Measurements from ENCODE around the gene MTG2.

The MTG2 gene

DNA sequence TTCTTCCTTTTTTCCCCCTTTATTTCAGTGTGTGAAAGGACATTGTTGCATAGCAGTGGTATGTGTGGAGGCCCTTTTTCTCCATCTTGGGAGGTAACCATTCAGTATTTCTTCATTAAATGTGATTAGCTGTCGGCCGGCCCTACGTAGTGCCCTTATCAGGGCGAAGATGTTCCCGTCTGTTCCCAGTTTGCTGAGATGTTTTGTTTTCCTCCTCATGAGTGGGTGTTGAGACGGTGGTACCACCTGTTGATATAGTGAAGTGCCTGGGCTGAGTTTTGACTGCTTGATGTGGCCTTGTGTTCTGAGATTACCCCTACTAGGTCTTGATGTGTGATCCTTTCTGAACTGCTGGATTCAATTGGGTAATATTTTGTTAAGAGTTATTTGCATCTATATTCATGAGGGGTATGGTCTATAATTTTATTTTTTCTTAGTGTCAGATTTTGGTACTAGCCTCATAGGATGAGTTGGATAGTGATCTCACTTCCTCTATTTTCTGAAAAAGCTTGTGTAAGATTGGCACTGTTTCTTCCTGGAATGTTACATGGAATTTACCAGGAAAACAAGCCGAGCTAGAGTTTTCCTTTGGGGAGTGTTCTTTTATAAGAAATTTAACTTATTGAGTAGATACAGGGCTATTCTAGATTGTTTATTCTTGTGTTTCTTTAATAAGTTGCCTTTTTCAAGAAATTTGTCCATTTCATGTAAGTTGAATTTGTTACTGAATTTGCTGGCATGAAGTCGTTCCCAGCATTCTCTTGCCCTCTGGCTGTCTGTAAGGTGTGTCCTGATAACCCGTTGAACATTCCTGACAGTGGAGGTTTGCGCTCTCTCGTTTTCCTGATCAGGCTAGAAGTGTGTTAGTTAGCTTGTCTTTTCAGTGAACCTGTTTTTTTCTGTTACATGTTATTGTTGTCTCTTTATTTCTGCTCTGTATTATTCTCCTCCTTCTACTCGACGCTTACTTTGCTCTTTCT is 4.3 kb downstream of the MTG2 start:
- DNase-seq = no peak

DNA sequence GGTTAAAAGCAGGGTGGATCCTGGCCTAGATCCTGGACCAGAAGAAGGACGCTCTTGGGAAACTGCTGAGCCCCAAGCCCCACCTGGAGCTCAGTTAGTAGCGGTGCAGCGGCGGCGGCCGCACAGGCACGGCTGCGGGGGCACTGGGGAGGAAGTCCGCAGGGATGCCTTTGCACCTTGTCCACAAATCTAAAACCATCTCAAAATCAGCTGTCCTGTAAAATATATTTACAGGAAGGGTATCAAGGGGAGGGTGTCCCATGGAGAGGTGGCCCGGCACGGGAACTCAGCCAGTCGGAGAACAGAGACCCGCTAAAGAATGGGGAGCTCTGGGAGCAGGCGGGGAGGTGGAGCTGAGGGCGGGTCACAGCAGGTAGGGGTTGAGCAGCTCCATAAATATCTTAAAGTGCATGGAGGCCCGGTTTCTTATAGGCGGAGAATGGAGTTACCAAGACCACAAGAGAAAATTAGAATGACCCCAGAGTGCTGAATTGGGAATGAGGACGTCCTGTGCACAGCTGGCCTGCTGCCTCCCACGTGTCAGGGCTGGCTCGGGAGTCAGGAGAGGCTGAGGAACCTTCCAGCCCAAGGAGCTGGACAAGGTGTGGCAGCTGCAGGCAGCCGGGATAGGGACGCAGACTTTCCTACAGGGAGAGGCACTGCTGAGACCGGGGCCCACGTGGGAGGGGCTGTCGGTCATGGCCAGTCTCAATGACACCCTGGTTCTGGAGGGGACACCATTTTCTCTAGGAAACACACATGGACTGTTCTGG is 8.0 kb downstream of the MTG2 start:
- no peak for DNase-seq

DNA sequence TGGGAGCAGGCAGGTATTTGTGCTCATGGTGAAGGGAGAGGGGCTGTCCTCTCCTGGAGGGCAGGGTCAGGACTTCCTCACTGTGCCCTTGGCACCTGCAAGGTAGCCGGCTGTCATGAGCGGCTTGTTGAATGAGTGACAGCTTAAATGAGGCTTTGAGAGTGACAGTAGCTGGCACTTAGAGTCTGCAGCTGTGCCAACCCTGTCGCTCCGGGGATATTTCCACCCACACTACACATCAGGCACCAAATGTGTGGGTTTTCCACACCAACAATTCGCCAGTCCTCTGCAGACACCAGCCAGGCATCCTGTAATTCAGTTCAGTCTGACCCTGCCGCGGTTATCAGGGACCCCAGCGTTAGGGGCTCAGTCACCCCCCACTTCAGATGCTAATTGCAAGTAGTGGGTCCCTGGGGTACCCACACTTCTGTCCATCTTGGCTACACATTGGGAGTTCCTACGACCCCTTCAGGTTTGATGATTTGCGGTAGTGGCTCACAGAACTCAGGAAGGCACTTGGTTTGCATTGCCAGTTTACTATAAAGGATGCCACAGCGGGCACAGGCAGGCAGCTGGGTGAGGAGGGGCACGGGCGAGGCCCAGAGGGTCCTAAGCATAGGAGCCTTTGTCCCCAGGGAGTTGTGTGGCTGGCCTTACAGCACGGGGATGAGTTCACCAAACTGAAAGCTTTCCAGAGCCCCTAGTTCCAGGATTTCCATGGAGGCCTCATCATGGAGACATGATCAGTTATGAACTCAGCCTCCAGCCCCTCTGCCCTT is 9.1 kb downstream of the MTG2 start:
- DNase-seq = no peak

DNA sequence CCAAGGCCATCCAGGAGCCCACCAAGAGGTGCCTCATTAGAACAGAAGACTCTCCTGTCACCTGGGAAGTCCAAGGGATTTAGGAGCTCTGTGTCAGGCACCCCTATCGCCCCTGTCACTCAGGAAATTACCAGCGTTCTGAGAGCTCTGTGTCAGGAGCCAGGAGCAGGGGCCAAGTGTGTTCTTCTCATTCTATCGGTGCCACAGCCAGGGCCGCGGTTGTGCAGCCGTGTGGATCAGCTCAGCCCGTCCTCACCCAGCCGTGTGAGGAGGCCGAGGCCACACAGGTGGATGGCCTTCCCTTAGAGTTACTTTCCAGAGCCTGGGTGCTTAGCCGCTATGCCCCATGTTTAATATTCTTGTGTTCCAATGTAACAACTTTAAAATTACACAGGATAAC is 9.8 kb downstream of the MTG2 start:
- no peak for DNase-seq

DNA sequence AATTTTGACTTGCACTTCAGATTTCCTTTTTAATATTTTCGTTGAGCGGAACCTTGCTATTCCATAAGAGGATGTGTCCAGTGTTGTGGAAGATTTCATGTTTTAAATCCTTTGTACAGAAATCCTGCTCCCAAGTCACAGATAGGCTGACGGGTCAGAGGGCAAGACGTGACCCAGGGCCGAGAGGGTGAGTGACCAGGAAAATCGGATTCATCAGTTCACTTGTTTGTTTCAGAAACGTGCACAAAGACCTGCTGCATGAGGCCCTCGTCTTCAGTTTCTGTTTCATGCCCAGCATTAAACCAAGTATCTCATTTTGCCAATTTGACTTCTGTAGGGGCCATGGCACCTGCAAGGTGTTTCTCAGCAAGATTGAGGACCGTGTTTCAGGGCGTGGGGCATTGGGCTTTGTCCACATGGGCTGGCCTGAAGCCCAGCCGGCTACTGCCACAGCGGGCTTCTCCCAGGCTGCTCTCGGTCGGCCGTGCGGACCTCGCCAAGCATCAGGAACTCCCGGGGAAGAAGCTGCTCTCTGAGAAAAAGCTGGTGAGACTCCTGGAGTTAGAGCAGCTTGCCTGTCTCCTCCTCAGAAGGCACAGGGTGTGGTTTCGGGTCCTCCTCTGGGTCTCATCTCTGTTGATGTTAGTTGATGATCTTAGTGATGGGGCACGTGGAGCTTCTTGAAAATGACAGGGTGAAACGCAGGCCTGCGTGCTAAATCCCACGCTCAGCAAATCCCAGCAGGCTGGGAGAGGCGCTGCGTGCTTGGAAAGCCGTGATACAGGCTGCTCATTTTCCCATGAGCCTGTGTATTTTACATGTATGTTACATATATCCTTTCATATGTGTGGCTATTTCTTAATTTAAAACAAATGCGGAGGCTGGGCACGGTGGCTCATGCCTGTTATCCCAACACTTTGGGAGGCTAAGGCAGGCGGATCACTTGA is 10.5 kb downstream of the MTG2 start:
- no peak for DNase-seq

DNA sequence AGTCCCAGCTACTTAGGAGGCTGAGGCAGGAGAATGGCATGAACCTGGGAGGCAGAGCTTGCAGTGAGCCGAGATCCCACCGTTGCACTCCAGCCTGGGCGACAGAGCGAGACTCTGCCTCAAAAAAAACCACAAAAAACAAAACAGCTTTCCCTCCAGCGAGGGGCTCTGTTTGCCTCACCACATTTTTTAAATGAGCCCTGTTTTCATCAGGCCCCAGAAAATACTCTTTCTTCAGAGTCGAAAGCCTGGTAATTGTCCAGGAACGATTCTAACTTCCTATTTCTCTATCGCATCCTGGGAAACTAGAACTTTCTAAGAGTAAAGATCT is 12.2 kb downstream of the MTG2 start:
- DNase-seq = no peak

DNA sequence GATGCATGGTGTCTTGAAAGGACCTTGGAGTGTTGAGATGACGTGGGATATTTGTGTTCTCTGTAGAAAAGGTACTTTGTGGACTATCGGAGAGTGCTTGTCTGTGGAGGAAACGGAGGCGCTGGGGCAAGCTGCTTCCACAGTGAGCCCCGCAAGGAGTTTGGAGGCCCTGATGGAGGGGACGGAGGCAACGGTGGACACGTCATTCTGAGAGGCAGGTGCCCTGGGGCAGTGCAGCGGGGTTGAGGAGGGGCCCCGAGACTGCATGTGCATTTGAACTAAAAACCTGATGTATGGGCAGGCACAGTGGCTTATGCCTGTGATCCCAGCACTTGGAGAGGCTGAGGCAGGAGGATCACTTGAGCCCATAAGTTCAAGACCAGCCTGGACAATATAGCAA is 12.9 kb downstream of the MTG2 start:
- no peak for DNase-seq

DNA sequence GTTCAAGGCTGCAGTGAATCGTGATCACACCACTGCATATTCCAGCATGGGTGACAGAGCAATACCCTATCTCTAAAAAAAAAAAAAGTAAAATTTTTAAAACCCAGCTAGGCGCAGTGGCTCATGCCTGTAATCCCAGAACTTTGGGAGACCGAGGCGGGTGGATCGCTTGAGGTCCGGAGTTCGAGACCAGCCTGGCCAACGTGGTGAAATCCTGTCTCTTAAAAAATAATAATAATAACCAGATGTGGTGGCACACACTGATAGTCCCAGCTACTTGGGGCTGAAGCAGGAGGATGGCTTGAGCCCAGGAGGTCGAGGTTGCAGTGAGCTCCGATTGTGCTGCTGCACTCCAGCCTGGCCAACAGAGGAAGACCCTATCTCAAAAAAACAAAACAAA is 13.5 kb downstream of the MTG2 start:
- DNase-seq = no peak

DNA sequence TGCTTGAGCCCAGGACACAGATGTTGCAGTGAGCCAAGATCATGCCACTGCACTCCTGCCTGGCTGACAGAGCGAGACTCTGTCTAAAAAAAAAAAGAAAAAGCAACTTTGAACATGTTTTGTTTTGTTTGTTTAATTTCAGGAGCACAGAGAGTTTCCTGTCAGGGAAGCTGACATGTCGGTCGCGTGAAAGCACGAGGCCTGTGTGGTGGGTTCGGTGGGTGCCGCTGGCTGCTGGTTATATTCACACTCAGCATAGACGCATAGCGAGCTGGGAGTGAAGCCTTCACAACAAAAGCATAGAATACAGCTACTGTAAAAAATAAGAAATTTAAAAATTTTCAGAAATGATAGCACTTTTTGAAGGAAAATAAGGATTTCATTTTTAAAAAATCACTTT is 14.5 kb downstream of the MTG2 start:
- no peak for DNase-seq

DNA sequence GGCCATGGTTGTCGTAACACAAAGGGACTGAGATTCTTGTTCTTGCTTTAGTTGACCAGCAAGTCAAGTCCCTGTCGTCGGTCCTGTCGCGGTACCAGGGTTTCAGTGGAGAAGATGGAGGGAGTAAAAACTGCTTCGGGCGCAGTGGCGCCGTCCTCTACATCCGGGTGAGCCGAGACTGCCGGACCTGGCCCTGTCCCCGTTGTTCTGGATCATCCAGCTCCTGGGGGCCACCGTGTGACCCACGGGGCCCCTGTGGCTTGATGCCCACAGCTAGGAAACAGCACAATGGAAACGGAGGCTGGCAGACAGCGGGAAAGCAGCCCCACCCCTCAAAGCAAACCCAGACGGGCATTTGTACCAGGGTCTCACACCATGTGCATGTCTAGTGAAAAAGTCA is 15.0 kb downstream of the MTG2 start:
- DNase-seq = no peak

DNA sequence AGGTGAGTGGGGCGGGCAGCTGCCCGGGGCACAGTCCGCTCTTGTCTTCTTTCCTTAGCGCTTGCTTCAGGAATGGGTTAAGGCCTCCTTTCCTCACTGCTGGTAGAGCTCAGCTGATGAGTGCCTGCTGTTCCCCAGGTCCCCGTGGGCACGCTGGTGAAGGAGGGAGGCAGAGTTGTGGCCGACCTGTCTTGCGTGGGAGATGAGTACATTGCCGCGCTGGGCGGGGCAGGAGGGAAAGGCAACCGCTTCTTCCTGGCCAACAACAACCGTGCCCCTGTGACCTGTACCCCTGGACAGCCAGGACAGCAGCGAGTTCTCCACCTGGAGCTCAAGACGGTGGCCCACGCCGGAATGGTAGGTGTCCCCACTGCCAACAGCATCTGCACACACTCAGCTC is 15.7 kb downstream of the MTG2 start:
- DNase-seq = no peak

DNA sequence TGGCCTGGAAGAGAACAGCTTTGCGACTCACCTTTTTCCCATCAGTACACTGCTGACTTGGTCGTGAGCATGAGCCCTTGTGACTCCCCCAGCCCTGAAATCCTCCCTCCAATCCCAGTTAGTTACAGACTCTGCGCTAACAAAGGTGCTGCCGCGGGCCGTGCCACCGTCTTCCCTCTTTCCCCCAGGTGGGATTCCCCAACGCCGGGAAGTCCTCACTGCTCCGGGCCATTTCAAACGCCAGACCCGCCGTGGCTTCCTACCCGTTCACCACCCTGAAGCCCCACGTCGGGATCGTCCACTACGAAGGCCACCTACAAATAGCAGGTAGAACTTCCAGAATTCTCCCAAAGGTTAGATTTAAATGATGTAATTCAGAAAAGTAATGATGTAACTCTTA is 16.1 kb downstream of the MTG2 start:
- no peak for DNase-seq

DNA sequence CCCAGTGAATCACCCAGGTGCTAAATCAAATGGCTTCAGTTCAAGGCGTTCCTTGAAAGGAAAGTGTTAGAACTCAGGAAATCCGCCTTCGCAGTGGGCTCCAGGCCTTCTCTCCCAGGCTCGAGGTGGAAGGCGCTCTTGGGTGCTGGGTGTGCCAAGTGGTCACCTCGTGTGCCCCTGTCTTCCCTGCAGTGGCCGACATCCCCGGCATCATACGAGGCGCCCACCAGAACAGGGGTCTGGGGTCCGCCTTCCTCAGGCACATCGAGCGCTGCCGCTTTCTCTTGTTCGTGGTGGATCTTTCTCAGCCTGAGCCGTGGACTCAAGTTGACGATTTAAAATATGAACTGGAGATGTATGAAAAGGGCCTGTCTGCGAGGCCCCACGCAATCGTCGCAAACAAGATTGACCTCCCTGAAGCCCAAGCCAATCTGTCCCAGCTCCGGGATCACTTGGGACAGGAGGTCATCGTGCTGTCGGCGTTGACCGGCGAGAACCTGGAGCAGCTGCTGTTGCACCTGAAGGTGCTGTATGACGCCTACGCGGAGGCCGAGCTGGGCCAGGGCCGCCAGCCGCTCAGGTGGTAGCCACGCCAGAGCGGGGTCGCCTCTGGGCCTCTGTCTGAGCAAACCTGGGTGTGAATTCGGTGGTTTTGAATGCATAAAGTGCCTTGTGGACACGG is 17.8 kb downstream of the MTG2 start:
- no peak for DNase-seq

DNA sequence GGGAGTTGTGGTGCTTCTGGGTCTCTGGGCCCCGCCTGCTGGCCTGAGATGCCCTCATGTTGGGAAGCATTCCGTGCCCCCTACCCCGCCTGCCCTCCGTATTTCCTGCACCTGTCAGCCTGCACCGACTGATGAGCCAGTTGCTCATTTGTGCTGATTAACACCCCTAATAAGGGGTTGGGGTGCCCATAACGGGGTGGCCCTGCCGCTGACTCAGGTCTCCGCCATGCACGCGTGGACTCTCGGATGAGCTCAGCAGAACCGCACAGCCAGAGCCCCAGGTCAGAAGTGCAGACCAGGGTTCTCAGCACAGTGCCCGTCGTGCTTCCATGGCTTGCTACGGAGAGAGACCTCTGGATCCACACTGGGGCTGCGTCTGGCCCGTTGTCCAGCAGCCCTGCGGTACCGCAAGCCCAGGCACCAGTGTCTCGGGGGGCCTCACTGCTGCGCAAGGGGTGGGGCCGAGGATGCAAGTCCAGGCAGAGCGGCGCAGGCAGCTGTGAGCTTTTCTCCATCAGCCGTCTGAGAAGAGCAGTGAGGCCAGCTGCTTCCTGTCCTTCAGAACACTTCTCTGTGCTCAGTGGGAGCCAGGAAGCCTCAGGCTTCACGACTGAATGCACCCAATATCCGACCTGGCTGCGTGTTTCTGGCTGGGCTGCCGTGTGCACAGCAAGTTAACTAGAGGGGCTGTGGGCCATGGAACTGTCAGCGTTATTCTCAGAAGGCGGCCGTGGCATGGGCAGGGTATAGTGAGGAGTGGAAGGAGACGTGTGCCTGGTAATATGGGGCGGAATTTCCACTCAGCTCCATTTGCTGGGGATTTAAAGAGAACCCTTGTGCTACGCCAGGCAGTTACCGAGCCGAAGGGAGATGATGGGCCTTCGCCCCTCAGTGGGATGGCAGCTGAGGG is 18.6 kb downstream of the MTG2 start:
- DNase-seq = no peak

DNA sequence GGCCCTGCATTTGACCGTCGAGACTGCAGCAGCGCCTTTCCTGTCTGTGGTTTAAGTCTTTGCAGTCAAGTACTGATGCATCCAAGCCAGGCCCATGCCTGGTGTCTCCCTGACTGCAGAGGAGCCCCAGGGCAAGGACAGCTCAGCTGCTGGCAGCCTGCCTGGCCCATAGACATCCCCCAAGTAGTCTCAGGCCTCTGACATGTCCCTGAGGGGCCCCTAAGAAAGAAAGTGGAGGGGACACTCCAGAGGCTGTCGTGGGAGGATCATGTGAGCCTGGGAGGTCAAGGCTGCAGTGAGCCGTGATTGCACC is 19.2 kb downstream of the MTG2 start:
- DNase-seq = no peak

DNA sequence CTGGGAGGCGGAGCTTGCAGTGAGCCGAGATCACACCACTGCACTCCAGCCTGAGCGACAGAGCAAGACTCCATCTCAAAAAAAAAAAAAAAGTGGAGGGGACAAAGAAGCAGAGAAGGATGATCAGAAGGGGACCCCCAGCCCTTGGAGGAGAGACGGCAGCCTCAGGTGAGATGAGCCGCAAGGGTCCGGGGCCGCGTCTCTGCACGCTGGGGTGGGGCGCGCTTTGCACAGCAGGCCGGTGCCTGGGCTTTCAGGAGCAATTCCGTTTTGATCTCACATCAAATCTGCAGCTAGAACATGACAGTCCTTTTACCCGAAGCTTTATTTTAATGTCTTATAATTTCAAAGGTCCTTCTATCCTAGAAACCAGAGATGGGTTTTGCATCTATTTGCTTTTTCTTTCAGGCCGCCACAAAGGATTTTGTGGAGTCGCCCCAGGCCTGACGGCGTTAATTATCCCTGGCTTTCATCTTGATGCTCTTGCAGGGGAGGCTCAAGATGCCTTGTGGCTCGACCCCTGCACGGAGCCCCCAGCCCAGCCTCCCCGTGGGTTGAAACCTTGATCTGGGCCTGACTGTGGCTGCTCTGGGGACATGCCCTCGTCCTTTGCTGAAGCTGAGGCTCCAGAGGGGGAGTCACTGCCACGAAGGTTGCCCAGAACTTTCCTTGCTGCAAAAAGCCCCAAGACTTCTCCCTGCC is 20.0 kb downstream of the MTG2 start:
- DNase-seq = no peak

DNA sequence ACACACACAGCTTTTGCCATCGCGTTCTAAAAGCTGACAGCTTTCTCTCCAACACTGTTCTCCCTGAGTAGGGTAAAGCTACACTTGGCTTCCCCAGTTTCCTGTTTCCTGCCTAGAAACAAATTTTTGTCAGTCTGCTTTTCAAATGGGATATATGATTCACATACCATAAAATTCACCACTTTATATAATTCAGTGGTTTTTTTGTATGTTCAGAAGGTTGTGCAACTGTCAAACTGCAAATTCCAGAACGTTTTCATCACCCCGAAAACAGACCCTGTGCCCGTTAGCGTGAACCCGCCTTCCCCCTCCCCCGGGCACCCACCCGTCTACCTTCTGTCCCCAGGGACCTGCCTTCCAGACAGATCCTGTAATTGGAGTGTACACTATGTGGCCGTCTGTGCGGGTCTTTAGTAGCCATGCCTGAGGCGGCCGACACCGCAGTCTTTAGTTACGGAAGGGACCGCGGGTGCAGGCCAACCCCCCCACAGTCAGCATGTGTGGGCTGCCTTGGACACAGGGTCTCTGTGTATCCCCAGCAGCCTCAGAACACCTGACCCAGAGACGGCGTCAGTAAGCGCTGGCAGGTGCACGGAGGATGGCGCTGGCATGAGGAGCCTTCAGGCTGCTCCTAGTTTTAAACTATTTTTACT is 20.7 kb downstream of the MTG2 start:
- DNase-seq = no peak

DNA sequence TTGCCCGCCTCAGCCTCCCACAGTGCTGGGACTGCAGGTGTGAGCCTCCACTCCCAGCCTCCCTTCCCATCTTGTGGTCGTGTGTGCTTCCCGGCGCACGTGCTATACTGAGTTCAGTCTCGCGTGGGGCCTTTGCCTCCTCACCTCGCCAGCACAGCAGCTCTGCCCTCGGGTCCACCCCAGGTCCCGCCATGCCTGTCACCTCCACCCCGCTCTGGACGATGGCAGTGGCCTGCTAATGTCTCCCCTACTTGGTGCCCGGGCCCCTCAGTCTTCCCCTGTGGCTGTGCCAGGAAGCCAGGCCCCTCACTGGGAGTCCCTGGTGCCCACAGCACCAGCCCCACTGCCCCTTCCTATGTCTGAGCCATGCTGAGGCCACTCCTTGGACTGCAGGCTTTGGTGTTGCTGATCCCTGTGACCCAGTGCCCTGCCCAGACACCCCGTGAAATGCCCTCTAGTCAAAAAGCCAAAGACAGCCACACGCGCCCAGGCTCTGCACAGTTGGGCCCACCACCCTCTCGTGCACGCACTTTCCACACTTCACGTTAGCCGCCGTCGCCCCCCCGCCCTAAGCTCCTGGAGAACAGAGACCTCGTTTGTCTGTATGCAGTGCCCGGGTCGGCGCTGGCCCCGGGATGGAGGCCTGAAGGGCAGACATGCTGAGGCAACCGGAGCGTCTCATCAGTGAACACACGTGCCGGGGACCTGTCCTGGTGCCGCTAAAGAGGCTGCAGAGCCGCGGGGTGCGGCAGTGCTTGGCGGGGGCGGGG is 23.0 kb downstream of the MTG2 start:
- no peak for DNase-seq

DNA sequence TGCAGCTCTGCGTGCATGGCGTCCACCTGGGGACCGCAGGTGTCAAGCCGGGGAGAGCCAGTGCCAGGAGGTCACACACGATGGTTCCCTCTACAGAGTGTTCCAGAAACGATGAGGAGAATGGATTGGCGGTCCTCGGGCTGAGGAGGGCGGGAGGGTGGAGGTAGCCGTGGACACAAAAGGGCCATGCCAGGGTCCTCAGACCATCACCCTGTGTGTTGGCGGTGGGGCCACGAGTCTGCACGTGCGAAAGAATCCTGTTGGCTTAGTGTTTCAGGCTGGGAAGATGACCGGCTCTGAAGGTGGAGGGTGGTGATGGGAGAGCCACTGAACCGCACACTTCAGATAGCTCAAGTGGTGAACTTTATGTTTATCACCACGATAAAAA is 23.6 kb downstream of the MTG2 start:
- DNase-seq = no peak
